NCI-H1694 (cell line): ENCODE results near the gene PHPT1.

Experiments used
- DNase-seq: peaks from one replicate; lab custom pipeline; 2025; lab: John Stamatoyannopoulos, UW

The PHPT1 gene

DNA sequence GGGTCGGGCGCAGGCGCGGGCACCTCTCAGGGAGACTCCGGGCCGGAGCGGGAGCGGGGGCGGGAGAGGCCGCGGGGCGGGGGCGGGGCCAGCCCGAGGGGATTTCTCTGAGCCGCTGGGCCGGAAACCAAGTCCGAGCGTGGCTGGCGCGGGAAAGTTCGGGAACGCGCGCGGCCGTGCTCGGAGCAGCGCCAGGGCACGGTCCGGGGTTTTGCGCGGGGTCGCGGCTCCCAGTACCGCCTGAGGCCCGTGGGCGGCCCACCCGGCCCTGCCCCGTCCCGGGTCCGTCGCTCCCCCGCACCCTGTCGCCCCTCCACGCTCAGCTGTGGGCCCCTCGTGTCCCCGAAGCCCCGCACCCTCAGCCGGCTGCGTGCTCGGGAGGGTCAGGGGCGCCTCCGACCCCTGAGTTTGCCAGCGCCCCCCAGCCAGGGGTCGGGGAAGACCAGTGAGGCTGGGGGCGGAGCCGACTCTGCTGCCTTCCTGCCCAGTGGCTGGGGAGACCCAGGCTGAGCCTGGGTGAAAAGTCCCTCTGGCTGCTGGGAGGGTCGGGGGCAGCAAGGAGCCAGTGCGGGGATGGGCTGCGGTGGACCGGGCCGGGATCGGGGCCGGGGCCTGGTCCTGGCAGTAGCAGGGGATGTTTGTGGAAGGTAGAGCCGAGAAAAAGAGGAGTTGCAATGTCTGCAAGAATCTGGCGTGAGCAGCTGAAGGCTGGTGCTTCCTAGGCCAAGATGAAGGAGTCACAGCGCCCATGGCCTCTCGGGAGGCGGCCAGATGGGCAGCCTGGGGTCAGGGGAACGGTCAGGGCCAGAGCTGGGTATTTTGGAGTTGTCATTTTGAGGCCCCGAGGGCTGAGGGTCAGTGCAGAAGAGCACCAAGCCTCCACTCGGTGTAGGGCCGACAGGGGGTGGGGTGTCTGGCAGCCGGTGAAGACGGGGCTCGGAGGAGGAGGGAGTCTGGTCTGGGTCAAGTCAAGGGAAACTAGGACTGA lies 37.7 kb downstream of the PHPT1 start:
- DNase-seq: no peak

DNA sequence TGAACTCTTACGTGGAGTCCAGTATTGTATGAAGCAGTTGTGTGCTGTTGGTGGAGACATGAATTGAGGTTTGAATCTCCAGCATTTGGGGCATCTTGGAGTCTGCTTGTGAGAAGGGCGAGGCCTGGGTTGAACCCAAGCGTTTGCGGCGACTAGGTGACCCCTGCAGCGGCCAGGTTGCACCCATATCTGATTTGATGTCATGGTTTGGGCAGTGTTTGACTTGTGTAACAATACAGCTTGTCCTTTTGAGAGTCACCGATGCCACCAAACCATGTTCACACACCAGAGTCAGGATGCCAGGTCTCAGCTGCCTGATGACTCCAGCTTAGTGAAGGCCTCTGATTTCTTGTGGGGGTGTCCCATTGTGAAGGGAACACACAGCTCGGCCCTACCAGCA lies 39.2 kb downstream of the PHPT1 start:
- DNase-seq: no peak

DNA sequence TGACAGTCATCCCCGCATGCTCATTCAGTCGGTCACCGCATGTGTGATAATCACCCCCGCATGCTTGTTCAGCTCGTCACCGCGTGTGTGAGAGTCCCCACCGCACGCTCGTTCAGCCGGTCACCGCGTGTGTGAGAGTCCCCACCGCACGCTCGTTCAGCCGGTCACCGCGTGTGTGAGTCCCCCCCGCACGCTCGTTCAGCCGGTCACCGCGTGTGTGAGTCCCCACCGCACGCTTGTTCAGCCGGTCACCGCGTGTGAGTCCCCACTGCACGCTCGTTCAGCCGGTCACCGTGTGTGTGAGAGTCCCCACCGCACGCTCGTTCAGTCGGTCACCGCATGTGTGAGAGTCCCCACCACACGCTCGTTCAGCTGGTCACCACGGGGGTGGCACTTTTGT lies 40.6 kb downstream of the PHPT1 start:
- no peak for DNase-seq

DNA sequence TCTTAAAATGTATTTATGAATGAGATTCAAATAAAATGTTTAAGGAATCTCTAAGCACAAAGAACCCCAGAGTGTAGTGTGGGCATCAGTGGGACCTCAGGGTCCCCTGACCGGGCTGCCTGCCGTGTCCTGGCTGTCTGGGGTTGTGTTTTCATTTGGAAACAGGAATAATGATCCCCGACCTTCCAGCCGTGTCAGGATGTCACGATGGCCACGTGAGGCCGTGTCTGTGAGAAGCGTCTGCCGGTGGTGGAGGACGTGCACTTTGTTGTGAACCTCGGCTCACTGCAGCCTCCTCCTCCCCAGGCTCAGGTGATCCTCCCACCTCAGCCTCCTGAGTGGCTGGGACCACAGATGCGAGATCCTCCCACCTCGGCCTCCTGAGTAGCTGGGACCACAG lies 41.5 kb downstream of the PHPT1 start:
- DNase-seq: no peak

DNA sequence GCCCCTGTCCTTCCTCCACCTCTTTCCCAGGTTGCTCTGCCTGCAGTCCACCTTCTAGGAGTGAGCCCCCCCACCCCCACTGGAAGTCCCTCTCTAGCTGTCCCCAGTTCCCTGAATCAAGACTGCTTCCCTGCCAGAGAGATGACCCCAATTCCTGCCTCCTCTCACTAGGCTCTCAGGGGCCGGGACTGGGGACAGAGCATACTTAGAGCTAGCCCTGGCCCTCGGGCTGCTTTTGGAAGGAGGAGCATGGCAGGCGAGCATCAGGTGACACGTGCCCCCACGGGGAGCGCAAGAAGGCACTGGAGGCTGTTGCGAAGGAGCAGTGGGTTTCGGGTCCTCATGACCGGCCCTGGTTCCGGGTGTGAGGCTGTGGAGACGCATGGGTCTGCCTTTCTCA lies 46.8 kb downstream of the PHPT1 start:
- DNase-seq: no peak

DNA sequence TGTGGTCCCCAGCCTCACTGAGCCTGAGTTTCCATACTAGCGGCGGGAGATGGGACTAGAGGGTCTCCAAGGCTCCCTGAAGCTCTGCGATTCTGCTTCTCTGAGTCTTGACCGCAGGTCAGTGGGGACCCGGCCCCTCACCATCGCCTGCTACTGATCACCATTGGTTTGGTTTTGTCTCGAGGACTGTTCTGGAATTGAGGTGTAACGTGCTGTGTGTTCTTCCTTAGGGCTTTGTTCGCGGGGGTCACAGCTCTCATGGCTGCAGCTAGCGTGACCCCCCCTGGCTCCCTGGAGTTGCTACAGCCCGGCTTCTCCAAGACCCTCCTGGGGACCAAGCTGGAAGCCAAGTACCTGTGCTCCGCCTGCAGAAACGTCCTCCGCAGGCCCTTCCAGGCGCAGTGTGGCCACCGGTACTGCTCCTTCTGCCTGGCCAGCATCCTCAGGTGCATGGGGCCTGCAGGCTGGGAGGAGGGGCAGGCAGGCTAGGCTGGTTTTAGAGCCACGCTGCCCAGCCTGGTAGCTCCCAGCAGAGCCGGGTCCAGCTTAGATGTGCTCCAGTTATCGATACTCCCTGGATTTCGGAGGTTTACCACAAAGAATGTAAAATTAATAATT lies 49.4 kb downstream of the PHPT1 start:
- no peak for DNase-seq

DNA sequence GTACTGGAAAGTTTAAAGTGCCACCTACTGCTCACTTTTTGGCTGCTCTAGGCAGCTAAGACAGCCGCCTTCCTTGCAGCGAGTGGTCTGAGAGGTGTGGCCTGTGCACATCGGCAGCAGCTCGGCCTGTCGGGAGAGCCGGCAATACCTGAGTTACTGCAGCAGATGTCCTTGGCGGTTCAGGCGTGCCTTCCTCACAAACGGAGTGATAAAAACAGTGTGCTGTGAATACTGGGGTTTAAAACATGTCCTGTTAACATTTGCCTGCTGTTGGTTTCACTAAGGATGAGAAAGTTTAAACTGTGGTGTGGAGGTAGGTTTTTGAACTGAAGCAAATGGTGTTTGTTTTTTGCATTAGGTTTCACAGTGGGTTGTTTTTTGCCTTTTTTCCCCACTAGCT lies 50.0 kb downstream of the PHPT1 start:
- no peak for DNase-seq

DNA sequence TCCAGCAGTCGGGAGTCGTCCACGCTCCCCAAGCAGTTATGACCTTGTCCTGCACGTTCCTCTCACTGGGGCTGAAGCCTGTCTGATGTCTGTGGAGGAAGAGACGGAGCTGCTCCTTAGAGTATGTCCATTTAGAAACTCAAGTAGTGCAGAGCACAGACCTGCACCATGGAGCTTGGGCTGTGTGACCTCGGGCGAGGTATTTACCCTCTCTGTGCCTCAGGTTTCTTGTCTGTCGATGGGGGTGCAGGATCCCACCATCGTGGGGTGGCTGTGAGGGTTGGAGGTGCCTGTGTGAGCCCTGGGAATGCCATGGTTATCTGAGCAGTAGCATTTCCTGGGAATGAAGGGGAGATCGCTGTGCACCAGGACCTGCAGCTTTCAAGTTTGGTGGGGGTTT lies 51.3 kb downstream of the PHPT1 start:
- DNase-seq: no peak
